Vagina (tissue), 2 donors: ENCODE measurements around the gene OR2AG2.

Experiments
- POLR2AphosphoS5 ChIP-seq, 2 donors: sonication (generic); formaldehyde crosslinking; IDR thresholded peaks; one replicate each; pipeline ENCODE4 v1.9.0; 2017; ENCODE audit warnings: antibody characterized with exemption in 2 of 2, mild to moderate bottlenecking in 2 of 2, low read depth in 1 of 2; ENCODE audit not compliant: insufficient read depth in 1 of 2
- TF ChIP-seq, protein P1 (sequence below), 3 experiments: fragments of 450-650 bp in 2 of 3; fragments of 200-600 bp in 1 of 3; sonication (generic) in 1 of 3; IDR thresholded peaks; one replicate each; pipeline ENCODE4 v1.5.1; 2017 to 2019; ENCODE audit warnings: antibody characterized with exemption in 3 of 3, mild to moderate bottlenecking in 2 of 3, moderate library complexity in 2 of 3

DNA sequence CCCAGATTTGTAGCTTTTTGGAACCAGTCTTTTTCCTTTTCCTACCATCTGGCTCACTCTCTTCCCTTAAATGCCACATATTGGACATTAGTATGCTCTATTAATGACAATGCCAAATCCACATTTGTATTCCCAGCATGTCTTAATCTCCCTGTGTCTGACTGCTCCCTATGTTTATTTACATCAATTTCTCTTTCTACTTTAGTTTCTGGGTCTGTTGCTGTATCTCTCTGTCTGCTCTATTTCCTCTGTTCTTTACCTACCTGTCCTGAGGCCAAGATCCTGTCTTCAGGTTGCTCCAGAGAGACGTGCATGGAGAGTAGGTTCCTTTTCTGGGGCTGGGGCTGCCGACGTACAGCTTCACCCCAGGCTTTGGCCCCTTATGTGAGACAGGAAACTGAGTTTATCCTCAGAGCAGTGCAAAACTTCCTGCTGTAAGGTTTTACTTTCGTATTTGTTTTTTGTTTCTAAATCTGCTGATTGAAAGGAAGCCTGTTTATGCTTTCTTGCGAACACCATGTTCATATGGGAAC is 25.6 kb downstream of the OR2AG2 start:
- TF ChIP-seq, protein P1, sequence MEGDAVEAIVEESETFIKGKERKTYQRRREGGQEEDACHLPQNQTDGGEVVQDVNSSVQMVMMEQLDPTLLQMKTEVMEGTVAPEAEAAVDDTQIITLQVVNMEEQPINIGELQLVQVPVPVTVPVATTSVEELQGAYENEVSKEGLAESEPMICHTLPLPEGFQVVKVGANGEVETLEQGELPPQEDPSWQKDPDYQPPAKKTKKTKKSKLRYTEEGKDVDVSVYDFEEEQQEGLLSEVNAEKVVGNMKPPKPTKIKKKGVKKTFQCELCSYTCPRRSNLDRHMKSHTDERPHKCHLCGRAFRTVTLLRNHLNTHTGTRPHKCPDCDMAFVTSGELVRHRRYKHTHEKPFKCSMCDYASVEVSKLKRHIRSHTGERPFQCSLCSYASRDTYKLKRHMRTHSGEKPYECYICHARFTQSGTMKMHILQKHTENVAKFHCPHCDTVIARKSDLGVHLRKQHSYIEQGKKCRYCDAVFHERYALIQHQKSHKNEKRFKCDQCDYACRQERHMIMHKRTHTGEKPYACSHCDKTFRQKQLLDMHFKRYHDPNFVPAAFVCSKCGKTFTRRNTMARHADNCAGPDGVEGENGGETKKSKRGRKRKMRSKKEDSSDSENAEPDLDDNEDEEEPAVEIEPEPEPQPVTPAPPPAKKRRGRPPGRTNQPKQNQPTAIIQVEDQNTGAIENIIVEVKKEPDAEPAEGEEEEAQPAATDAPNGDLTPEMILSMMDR (IDR thresholded peaks at IDR 0.05) = no peak
- TF ChIP-seq POLR2AphosphoS5 (IDR thresholded peaks at IDR 0.05; ENCODE audit: insufficient read depth in 1 of 2, low read depth in 1 of 2) = no peak
